OCI-LY1 (cell line): ENCODE measurements around the gene TPSB2.

Experiments
- H2AFZ ChIP-seq: fragments of 200-600 bp; sonication (generic), shearing (Covaris generic); 2 replicates; pipeline ENCODE4 v1.6.0; 2014; ENCODE audit warnings: antibody characterized with exemption, mild to moderate bottlenecking, low read length
- H3F3A ChIP-seq: fragments of 200-600 bp; sonication (generic), shearing (Covaris generic); 2 replicates; pipeline ENCODE4 v1.6.0; 2014; ENCODE audit warnings: mild to moderate bottlenecking, antibody characterized with exemption, low read length, moderate library complexity; ENCODE audit not compliant: insufficient read depth
- H3K27ac ChIP-seq: fragments of 200-600 bp; sonication (generic); 2 replicates; pipeline ENCODE4 v1.5.1; 2014; ENCODE audit warnings: low read length, mixed run types, mild to moderate bottlenecking, low read depth; ENCODE audit not compliant: poor library complexity, severe bottlenecking
- H3K27me3 ChIP-seq: fragments of 200-600 bp; sonication (generic); 2 replicates; pipeline ENCODE4 v1.6.0; 2014; ENCODE audit warnings: antibody characterized with exemption, mild to moderate bottlenecking, low read length, moderate library complexity; ENCODE audit not compliant: insufficient read depth
- H3K36me3 ChIP-seq: fragments of 200-600 bp; sonication (generic); 2 replicates; pipeline ENCODE4 v1.6.1; 2014; ENCODE audit warnings: mild to moderate bottlenecking, antibody characterized with exemption, low read length, moderate library complexity, mixed read lengths; ENCODE audit not compliant: insufficient read depth
- H3K4me1 ChIP-seq: fragments of 200-600 bp; sonication (generic); 2 replicates; pipeline ENCODE4 v1.5.1; 2014; ENCODE audit warnings: mild to moderate bottlenecking, low read length, moderate library complexity; ENCODE audit not compliant: insufficient read depth, severe bottlenecking
- H3K4me2 ChIP-seq: fragments of 200-600 bp; sonication (generic), shearing (Covaris generic); 2 replicates; pipeline ENCODE4 v1.6.1; 2014; ENCODE audit warnings: low read length
- H3K4me3 ChIP-seq: fragments of 200-600 bp; sonication (generic); 2 replicates; pipeline ENCODE4 v1.5.1; 2014; ENCODE audit warnings: low read length, low read depth, mild to moderate bottlenecking, mixed read lengths; ENCODE audit not compliant: poor library complexity, severe bottlenecking
- H3K79me2 ChIP-seq: fragments of 200-600 bp; shearing (Covaris generic); 2 replicates; pipeline ENCODE4 v1.6.1; 2016; ENCODE audit warnings: mixed run types, low read length, mixed read lengths; ENCODE audit not compliant: insufficient read depth
- H3K9ac ChIP-seq: fragments of 200-600 bp; sonication (generic), shearing (Covaris generic); 2 replicates; pipeline ENCODE4 v1.6.1; 2014; ENCODE audit warnings: mild to moderate bottlenecking, low read length, mixed read lengths
- H3K9me2 ChIP-seq: fragments of 200-600 bp; sonication (generic), shearing (Covaris generic); 2 replicates; pipeline ENCODE4 v1.6.1; 2014; ENCODE audit warnings: low read depth, mild to moderate bottlenecking, low read length, mixed read lengths
- H3K9me3 ChIP-seq: fragments of 200-600 bp; shearing (Covaris generic); 2 replicates; pipeline ENCODE4 v1.6.1; 2014; ENCODE audit warnings: low read length, mixed read lengths
- H4K20me1 ChIP-seq: fragments of 200-600 bp; sonication (generic), shearing (Covaris generic); 2 replicates; pipeline ENCODE4 v1.6.0; 2016; ENCODE audit warnings: mild to moderate bottlenecking, low read length; ENCODE audit not compliant: insufficient read depth
- EZH2 ChIP-seq: fragments of 200-600 bp; sonication (generic), shearing (Covaris generic); IDR thresholded peaks from 2 replicates; pipeline ENCODE4 v1.8.0; 2017; ENCODE audit warnings: borderline replicate concordance, mixed run types, mild to moderate bottlenecking, antibody characterized with exemption, low read length, moderate library complexity, mixed read lengths
- TF ChIP-seq, protein P1 (sequence below): fragments of 200-600 bp; sonication (generic), shearing (Covaris generic); IDR thresholded peaks from 2 replicates; pipeline ENCODE4 v1.5.1; 2017; ENCODE audit warnings: mild to moderate bottlenecking, antibody characterized with exemption, low read length, moderate library complexity, mixed read lengths

TPSB2 gene

DNA sequence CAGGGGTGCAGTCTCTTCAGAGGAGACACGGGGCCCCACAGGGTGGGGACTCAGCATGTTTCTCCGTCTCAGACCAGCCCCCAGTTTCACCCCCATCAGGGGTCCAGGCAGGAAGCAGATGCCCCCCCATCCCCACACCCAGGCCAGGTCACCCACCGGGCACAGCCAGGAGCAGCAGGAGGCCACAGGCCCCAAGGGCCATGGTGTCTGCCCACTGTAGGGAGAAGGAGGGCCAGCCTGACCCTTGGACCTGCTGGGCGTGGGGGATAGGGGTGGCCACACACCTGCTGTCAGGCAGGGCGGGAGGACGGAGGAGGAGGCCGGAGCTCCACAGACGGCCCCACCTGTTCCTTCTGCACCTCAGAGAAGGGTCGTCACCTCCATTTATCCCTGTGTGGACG lies 4.9 kb downstream of the TPSB2 start, which contains the start of gene TPSG1:
Gene TPSG1 (minus strand): TSS at position 218 of the 401 bp plus-strand sequence. CDS start 16 bp downstream, at position 202.
- Histone ChIP-seq H3K27me3 (0 out of 2 replicates have a peak, but pooled peaks cover 3% of the 10 kb centered on the region), H3K9me3 (no peaks in the 10 kb centered on the region), H3K4me3 (no peak within 1 kb of the TSS), H3K4me2 (no peak within 1 kb of the TSS), H3K9me2 (no peaks in the 10 kb centered on the region), H3K9ac (no peak within 1 kb of the TSS), H4K20me1 (no peaks in the 10 kb centered on the region), H3K27ac (no peak within 1 kb of the TSS), H3K36me3 (no peaks in the 10 kb centered on the region), H3K4me1 (no peaks in the 10 kb centered on the region), H3F3A (no peaks in the 10 kb centered on the region), H2AFZ (no peak within 1 kb of the TSS), H3K79me2 (no peaks in the 10 kb centered on the region)
- no peak for TF ChIP-seq EZH2
- TF ChIP-seq, protein P1, sequence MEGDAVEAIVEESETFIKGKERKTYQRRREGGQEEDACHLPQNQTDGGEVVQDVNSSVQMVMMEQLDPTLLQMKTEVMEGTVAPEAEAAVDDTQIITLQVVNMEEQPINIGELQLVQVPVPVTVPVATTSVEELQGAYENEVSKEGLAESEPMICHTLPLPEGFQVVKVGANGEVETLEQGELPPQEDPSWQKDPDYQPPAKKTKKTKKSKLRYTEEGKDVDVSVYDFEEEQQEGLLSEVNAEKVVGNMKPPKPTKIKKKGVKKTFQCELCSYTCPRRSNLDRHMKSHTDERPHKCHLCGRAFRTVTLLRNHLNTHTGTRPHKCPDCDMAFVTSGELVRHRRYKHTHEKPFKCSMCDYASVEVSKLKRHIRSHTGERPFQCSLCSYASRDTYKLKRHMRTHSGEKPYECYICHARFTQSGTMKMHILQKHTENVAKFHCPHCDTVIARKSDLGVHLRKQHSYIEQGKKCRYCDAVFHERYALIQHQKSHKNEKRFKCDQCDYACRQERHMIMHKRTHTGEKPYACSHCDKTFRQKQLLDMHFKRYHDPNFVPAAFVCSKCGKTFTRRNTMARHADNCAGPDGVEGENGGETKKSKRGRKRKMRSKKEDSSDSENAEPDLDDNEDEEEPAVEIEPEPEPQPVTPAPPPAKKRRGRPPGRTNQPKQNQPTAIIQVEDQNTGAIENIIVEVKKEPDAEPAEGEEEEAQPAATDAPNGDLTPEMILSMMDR: no peak

DNA sequence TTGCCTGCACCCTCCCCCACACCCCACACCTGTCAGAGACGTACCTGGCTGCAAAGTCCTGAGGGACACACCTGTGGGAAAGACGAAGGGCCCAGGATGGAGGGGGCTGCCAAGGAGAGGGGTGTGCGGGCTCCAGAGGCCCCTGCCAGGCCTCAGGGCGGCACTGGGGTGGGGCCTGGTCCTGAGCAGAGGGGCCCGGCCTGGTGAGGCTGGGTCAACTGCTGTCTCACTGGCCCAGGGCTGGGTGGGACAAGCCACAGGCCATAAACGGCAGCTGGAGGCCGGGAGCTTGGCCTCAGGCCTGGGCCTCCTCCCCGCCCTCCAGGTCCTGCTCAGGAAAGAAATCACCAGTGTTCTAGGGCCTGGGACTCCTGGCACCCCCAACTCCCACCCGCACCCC lies 5.4 kb downstream of the TPSB2 start:
- TF ChIP-seq EZH2: no peak
- TF ChIP-seq, protein P1: no peak
- 0 out of 2 replicates have a peak, but pooled peaks cover 3% of the 10 kb centered on the region for H3K27me3 ChIP-seq

DNA sequence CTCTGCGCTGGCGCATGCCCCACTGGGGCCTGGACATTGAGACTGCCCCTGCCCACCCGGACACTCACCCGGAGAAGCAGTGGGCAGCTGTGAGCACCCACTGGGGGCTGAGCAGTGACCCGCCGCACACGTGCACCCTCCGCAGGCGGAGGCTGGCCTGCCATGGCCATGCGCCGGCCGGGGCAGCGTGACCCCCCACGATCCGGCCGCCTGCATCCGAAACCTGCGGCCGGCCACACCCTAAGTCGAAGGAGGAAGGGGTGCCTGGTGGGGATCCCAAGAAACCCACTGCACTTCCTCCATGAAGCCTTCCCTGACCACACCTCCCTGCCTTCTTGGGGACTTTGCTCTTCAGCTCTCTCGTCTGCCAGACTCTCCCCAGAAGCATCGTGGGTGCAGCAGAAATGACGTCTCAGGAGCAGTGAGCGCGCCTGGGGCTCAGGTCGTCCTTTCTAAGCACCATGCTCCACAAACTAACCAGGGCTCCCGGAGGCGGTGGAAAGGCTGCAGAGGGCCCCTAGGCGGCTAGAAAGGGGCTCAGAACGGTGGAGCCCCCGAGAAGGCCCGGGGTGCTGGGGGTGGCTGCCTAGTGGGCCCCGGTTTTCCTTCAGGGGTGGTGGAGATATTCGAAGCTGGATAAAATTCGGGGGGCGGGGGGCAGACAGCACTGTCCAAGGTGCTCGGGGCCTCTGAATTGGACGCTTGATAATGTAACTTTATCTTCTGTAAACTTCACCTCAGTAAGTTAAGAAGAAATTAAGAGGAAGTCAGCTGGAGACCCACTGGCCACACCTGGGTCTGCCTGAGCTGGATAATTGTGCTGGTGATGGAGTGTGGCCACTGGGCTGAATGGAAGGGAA lies 6.4 kb downstream of the TPSB2 start:
- Histone ChIP-seq H3K27ac (no peak overlapping the region), H3K9ac (no peak overlapping the region), H3K9me3 (no peaks in the 10 kb centered on the region), H3K4me1 (no peaks in the 10 kb centered on the region), H3K9me2 (no peaks in the 10 kb centered on the region), H3K4me3 (no peak overlapping the region), H3K79me2 (no peaks in the 10 kb centered on the region), H3K36me3 (no peaks in the 10 kb centered on the region), H3K4me2 (no peak overlapping the region), H3F3A (no peaks in the 10 kb centered on the region), H3K27me3 (0 out of 2 replicates have a peak, but pooled peaks cover 3% of the 10 kb centered on the region), H2AFZ (no peak overlapping the region), H4K20me1 (no peaks in the 10 kb centered on the region)
- TF ChIP-seq EZH2: no peak
- TF ChIP-seq, protein P1: no peak

More for the DNA sequence above, 5.4 kb downstream of the TPSB2 start:
- H4K20me1 ChIP-seq: no peaks in the 10 kb centered on the region
- no peaks in the 10 kb centered on the region for H3K9me2 ChIP-seq
- no peaks in the 10 kb centered on the region for H3K4me1 ChIP-seq
- no peak overlapping the region for H3K4me2 ChIP-seq
- no peak overlapping the region for H3K4me3 ChIP-seq
- no peaks in the 10 kb centered on the region for H3K79me2 ChIP-seq
- no peak overlapping the region for H3K27ac ChIP-seq
- H3K9me3 ChIP-seq: no peaks in the 10 kb centered on the region
- no peak overlapping the region for H3K9ac ChIP-seq
- H3K36me3 ChIP-seq: no peaks in the 10 kb centered on the region
- no peak overlapping the region for H2AFZ ChIP-seq
- no peaks in the 10 kb centered on the region for H3F3A ChIP-seq
